Neutrophil (primary cell): ENCODE measurements around the gene LGALS4.

Experiments
- H3K27ac ChIP-seq: fragments of 200-600 bp; sonication (generic); 2 replicates; pipeline ENCODE4 v1.5.1; 2016; ENCODE audit warnings: mild to moderate bottlenecking, moderate library complexity
- H3K27me3 ChIP-seq: fragments of 200-600 bp; sonication (generic); 2 replicates; pipeline ENCODE4 v1.6.0; 2016; ENCODE audit warnings: mild to moderate bottlenecking
- H3K36me3 ChIP-seq: fragments of 200-600 bp; sonication (generic); 2 replicates; pipeline ENCODE4 v1.5.1; 2017
- H3K4me1 ChIP-seq, 2 experiments: fragments of 200-600 bp in 1 of 2; sonication (generic) in 1 of 2; 1 replicate in 1 of 2; 2 replicates in 1 of 2; pipeline versions ENCODE4 v1.5.1 to v1.6.1; 2013 to 2016; ENCODE audit warnings: low read depth in 1 of 2, low read length in 1 of 2, mild to moderate bottlenecking in 1 of 2, moderate library complexity in 1 of 2; ENCODE audit not compliant: control insufficient read depth in 1 of 2, insufficient read depth in 1 of 2
- H3K4me3 ChIP-seq, 2 experiments: fragments of 200-600 bp in 1 of 2; sonication (generic) in 1 of 2; 1 replicate in 1 of 2; 2 replicates in 1 of 2; pipeline ENCODE4 v1.5.1; 2013 to 2016; ENCODE audit warnings: low read depth in 1 of 2, low read length in 1 of 2, mild to moderate bottlenecking in 1 of 2, moderate library complexity in 1 of 2
- H3K9me3 ChIP-seq: fragments of 200-600 bp; sonication (generic); 2 replicates; pipeline ENCODE4 v1.5.1; 2016
- TF ChIP-seq, protein P1 (sequence below): fragments of 200-600 bp; sonication (generic); IDR thresholded peaks from 2 replicates; pipeline ENCODE4 v1.5.1; 2016; ENCODE audit warnings: antibody characterized with exemption

Gene LGALS4

DNA sequence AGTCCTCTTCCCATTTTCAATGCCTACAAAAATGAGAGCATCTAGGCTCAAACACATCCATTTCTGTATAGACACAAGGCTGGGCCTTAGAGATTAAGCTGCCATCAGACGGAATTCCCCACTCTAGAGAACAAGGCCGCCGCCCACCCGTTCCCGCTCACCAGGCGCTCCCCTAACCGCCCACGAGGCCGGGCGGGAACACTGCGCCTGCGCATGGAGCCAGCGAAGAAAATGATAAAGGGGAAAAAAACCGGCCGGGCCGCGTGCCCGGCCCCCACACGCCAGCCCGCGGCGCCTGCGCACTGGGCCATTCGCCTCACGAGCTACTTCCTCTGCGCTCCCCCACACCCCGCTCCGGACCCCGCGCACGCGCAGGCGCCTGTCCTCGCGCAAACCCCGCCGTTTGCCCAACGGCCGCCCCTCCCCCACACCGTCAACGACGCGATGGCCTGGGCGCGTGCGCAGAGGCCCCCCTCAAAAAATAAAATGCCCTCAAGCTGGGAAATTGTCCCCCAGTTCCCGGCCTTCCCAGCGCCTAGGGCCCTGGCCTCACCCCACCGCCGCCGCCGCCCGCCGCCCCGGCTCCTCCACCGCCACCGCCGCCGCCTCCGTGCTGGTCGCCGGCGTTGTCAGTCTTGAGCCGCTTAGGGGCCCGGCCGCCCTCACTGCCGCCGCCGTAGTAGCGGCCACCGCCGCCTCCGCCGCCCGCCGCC is 36.6 kb upstream of the LGALS4 start:
- H3K4me3 ChIP-seq: peak overlapping the region; percentile 80 to 90
- H3K27ac ChIP-seq: peak overlapping the region; percentile 100
- no peaks in the 10 kb centered on the region for H3K9me3 ChIP-seq
- TF ChIP-seq, protein P1, sequence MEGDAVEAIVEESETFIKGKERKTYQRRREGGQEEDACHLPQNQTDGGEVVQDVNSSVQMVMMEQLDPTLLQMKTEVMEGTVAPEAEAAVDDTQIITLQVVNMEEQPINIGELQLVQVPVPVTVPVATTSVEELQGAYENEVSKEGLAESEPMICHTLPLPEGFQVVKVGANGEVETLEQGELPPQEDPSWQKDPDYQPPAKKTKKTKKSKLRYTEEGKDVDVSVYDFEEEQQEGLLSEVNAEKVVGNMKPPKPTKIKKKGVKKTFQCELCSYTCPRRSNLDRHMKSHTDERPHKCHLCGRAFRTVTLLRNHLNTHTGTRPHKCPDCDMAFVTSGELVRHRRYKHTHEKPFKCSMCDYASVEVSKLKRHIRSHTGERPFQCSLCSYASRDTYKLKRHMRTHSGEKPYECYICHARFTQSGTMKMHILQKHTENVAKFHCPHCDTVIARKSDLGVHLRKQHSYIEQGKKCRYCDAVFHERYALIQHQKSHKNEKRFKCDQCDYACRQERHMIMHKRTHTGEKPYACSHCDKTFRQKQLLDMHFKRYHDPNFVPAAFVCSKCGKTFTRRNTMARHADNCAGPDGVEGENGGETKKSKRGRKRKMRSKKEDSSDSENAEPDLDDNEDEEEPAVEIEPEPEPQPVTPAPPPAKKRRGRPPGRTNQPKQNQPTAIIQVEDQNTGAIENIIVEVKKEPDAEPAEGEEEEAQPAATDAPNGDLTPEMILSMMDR: no peak
- no peaks in the 10 kb centered on the region for H3K27me3 ChIP-seq
- H3K36me3 ChIP-seq: peaks cover 38% of the 10 kb centered on the region
- H3K4me1 ChIP-seq: peaks cover 34 to 35% of the 10 kb centered on the region in 2 experiments

- Histone ChIP-seq H3K27me3 (no peaks in the 10 kb centered on the region), H3K4me1 (peaks cover 34 to 35% of the 10 kb centered on the region in 2 experiments), H3K4me3 (peak overlapping the region; percentile 80 to 90), H3K36me3 (peaks cover 46% of the 10 kb centered on the region), H3K9me3 (no peaks in the 10 kb centered on the region), H3K27ac (peak overlapping the region; percentile 100)
- TF ChIP-seq, protein P1: no peak
These were observed 35.8 kb upstream of the LGALS4 start for GRCh38 chr19:38848299-38849146.

DNA sequence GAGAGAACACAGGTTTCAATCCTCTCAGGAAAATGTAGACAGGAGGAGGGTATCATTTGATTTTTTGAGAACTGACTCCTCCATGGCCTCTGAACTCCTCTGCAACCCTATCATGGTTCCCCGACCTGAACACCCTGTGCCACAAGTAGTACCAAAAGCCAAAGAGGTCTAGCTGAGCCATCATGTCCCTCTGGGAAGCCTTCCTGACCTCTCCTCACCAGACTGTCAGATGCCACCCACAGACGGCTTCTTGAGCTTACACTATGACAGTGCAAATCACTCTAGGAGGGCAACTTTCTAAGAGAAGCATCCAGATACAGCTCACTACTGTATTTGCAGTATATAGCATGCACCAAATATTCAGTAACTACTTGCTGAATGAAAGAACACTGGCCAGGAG is 33.4 kb upstream of the LGALS4 start:
- H3K36me3 ChIP-seq: peaks cover 70% of the 10 kb centered on the region
- H3K4me1 ChIP-seq: peaks cover 20 to 23% of the 10 kb centered on the region in 2 experiments
- H3K4me3 ChIP-seq: no peak overlapping the region
- H3K27ac ChIP-seq: peak overlapping the region; percentile 9
- H3K9me3 ChIP-seq: no peaks in the 10 kb centered on the region
- no peaks in the 10 kb centered on the region for H3K27me3 ChIP-seq
- TF ChIP-seq, protein P1: no peak

DNA sequence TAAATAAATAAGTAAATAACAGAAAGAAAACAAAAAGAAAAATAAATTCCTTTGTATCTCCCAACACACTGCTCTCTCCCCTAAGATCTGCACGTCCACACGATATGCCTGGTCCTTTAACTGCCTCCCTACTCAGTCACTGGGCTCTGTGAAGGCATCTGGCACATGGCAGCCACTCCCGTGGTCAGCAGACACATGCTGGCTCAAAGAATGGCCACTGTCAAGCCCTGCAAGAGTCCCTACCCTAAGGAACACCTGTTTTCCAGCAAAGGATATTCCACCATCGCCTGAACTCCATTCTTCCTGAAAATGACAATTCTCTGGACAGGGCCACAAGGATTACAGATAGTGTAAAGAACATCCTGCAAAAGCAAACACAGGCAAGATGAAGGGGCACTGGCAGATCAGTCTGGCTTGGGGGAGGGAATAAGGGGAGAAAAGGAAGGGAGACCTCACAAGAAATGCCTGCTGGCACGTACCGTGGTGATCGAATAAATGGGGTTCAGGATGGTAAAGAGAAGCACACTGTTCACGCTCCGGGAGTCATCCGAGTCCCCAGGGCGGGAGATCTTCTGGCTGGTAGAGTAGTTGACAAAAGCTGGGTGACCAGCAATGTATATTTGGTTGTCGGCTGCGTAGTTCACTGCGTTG is 32.8 kb upstream of the LGALS4 start:
- Histone ChIP-seq H3K4me3 (no peak overlapping the region), H3K36me3 (peaks cover 76% of the 10 kb centered on the region), H3K27ac (no peak overlapping the region), H3K9me3 (no peaks in the 10 kb centered on the region), H3K4me1 (peaks cover 15 to 18% of the 10 kb centered on the region in 2 experiments), H3K27me3 (no peaks in the 10 kb centered on the region)
- TF ChIP-seq, protein P1: no peak

DNA sequence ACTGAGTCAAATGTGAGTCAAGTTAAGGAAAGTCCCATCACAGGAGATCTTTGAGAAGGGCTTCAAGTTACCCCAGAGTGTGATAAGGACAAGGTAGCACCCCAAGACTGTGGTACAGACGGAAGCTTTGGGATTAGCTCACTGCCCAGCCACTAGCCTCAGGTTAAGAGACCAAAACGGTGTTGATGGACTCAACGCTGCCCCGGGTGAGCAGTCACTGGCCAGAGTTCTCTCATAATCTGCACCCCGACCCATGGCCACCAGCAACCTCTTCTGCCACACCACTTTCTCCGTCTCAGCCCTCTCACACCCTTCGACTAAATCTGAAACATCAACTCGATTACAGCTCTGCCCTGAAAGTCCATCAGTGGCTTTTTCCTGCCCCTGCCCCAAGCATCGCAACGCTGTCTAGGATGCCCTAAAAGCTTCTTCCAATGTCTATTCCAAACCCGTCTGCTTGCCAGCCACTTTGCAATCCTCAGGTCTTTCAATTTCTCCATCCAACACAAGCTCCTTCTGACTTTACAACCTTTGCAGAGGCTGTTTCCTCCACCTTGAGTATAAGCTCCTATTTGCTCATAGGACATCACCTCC is 31.4 kb upstream of the LGALS4 start:
- Histone ChIP-seq H3K9me3 (no peaks in the 10 kb centered on the region), H3K4me3 (no peak overlapping the region), H3K27ac (no peak overlapping the region), H3K4me1 (peaks cover 15 to 18% of the 10 kb centered on the region in 2 experiments), H3K27me3 (no peaks in the 10 kb centered on the region), H3K36me3 (peaks cover 89% of the 10 kb centered on the region)
- TF ChIP-seq, protein P1: no peak
